Kidney tubule cell (primary cell): ENCODE results near the gene GRIK3.
"Not testable (repeated sequence)": the region's sequence is repeated elsewhere in the genome, so short reads cannot be mapped to it uniquely, and the experiment has no call there.

Experiments used
- DNase-seq: peaks from one replicate; pipeline ENCODE4 v3.0.0-alpha.2; 2018; ENCODE audit warnings: low spot score

Gene GRIK3

GRCh38 chr1:36783475-36783874 is 250.8 kb downstream of the GRIK3 start:
- no peak for DNase-seq

- DNase-seq, result no peak
Observed at GRCh38 chr1:36782785-36783184, 251.5 kb downstream of the GRIK3 start.

GRCh38 chr1:36782085-36782484 is 252.2 kb downstream of the GRIK3 start:
- DNase-seq, result no peak

- DNase-seq, result no peak
Observed at GRCh38 chr1:36781098-36781497, 253.2 kb downstream of the GRIK3 start.

- DNase-seq, result no peak
Observed at GRCh38 chr1:36778740-36779139, 255.6 kb downstream of the GRIK3 start.

- no peak for DNase-seq
Observed at GRCh38 chr1:36776948-36777831, 257.1 kb downstream of the GRIK3 start.

- no peak for DNase-seq
Observed at GRCh38 chr1:36776256-36776655, 258.1 kb downstream of the GRIK3 start.

- DNase-seq, result no peak
Observed at GRCh38 chr1:36775716-36776115, 258.6 kb downstream of the GRIK3 start.

- no peak for DNase-seq
Observed at GRCh38 chr1:36773827-36774541, 260.3 kb downstream of the GRIK3 start.

- DNase-seq, result no peak
Observed at GRCh38 chr1:36772647-36773495, 261.4 kb downstream of the GRIK3 start.

GRCh38 chr1:36771660-36772284 is 262.5 kb downstream of the GRIK3 start:
- no peak for DNase-seq

- no peak for DNase-seq
Observed at GRCh38 chr1:36771240-36771639, 263.1 kb downstream of the GRIK3 start.

GRCh38 chr1:36769886-36770830 is 264.2 kb downstream of the GRIK3 start:
- no peak for DNase-seq

GRCh38 chr1:36768486-36769178 is 265.7 kb downstream of the GRIK3 start:
- DNase-seq, result no peak

GRCh38 chr1:36767429-36767828 is 266.9 kb downstream of the GRIK3 start:
- DNase-seq, result not testable (repeated sequence)

GRCh38 chr1:36766481-36766880 is 267.8 kb downstream of the GRIK3 start:
- DNase-seq, result no peak

GRCh38 chr1:36765785-36766300 is 268.5 kb downstream of the GRIK3 start:
- DNase-seq, result no peak

- DNase-seq, result no peak
Observed at GRCh38 chr1:36764798-36765197, 269.5 kb downstream of the GRIK3 start.

- DNase-seq, result no peak
Observed at GRCh38 chr1:36763771-36764170, 270.5 kb downstream of the GRIK3 start.

- no peak for DNase-seq
Observed at GRCh38 chr1:36762174-36762573, 272.1 kb downstream of the GRIK3 start.
